Esophagus squamous epithelium (tissue), 4 donors: ENCODE data around the gene ZBTB25.

ENCODE experiments used
- CTCF ChIP-seq, 6 experiments: fragments of 450-650 bp in 4 of 6; fragments of 200-600 bp in 2 of 6; sonication (generic) in 2 of 6; IDR thresholded peaks; one replicate each; pipeline ENCODE4 v1.5.1; 2016 to 2019; ENCODE audit warnings: antibody characterized with exemption in 6 of 6, mild to moderate bottlenecking in 4 of 6, moderate library complexity in 4 of 6
- POLR2A ChIP-seq, 4 donors: fragments of 450-650 bp; IDR thresholded peaks; one replicate each; pipeline ENCODE4 v1.6.1; 2017; ENCODE audit warnings: antibody characterized with exemption in 4 of 4, mild to moderate bottlenecking in 4 of 4, moderate library complexity in 3 of 4

- TF ChIP-seq CTCF (IDR thresholded peaks at IDR 0.05) (no peak), POLR2A (IDR thresholded peaks at IDR 0.05) (no peak)
These were observed 3.1 kb upstream of the ZBTB25 start for GRCh38 chr14:64506721-64507120.
